Neural progenitor cell (in vitro differentiated cells): ENCODE results near the gene TNNI3K.

Source experiments
- EZH2 ChIP-seq: fragments of 200-600 bp; sonication (generic); IDR thresholded peaks from 2 replicates; pipeline ENCODE4 v1.6.1; 2017; ENCODE audit warnings: antibody characterized with exemption, mild to moderate bottlenecking, moderate library complexity
- TF ChIP-seq, protein P1 (sequence below): fragments of 200-600 bp; sonication (generic); IDR thresholded peaks from 2 replicates; pipeline ENCODE4 v1.5.1; 2017; ENCODE audit warnings: antibody characterized with exemption, mild to moderate bottlenecking

GRCh38 chr1:74584185-74584584, 349.0 kb downstream of the TNNI3K start:
- TF ChIP-seq, protein P1, sequence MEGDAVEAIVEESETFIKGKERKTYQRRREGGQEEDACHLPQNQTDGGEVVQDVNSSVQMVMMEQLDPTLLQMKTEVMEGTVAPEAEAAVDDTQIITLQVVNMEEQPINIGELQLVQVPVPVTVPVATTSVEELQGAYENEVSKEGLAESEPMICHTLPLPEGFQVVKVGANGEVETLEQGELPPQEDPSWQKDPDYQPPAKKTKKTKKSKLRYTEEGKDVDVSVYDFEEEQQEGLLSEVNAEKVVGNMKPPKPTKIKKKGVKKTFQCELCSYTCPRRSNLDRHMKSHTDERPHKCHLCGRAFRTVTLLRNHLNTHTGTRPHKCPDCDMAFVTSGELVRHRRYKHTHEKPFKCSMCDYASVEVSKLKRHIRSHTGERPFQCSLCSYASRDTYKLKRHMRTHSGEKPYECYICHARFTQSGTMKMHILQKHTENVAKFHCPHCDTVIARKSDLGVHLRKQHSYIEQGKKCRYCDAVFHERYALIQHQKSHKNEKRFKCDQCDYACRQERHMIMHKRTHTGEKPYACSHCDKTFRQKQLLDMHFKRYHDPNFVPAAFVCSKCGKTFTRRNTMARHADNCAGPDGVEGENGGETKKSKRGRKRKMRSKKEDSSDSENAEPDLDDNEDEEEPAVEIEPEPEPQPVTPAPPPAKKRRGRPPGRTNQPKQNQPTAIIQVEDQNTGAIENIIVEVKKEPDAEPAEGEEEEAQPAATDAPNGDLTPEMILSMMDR = no peak
- no peak for TF ChIP-seq EZH2
